GM12891 (cell line): ENCODE results near the gene FKBP7. TPM values are rescaled to one million over a fixed set of nuclear protein-coding genes. Genes with fewer than 3 reads are reported as not detected.
"Not testable (repeated sequence)": the region's sequence is repeated elsewhere in the genome, so short reads cannot be mapped to it uniquely, and the experiment has no call there.

Source experiments
- DNase-seq: peaks from one replicate; pipeline ENCODE4 v3.0.0; 2011; ENCODE audit warnings: low spot score; ENCODE audit not compliant: insufficient read length
- FAIRE-seq: peaks from 2 replicates; lab custom pipeline; 2011; peaks lifted over from hg19 to GRCh38; lab: Jason Lieb, UNC
- PAX5 ChIP-seq: IDR thresholded peaks from 2 replicates; pipeline ENCODE4 v1.6.1; 2011; ENCODE audit warnings: low read length, moderate library complexity, mild to moderate bottlenecking; ENCODE audit not compliant: insufficient read depth, severe bottlenecking
- POLR2A ChIP-seq: IDR thresholded peaks from 2 replicates; pipeline ENCODE4 v1.6.1; 2011; ENCODE audit warnings: low read depth, low read length, control low read depth
- POLR2AphosphoS5 ChIP-seq: IDR thresholded peaks from 2 replicates; pipeline ENCODE4 v1.6.1; 2011; ENCODE audit warnings: low read depth, low read length, control low read depth
- POU2F2 ChIP-seq: IDR thresholded peaks from 2 replicates; pipeline ENCODE4 v1.6.1; 2011; ENCODE audit warnings: low read depth, mild to moderate bottlenecking, control low read depth, low read length, moderate library complexity
- SPI1 ChIP-seq: IDR thresholded peaks from 2 replicates; pipeline ENCODE4 v1.6.1; 2011; ENCODE audit warnings: low read depth, low read length, control low read depth
- TAF1 ChIP-seq: IDR thresholded peaks from 2 replicates; pipeline ENCODE4 v1.6.1; 2011; ENCODE audit warnings: low read depth, low read length, control low read depth
- polyA plus RNA-seq: library from polyadenylated mRNA; unstranded; fragments of >200 nt; gene quantifications from one replicate; pipeline ENCODE4 v1.2.1, GENCODE V29; 2012; ENCODE audit warnings: low read depth, missing spikeins, inconsistent platforms; ENCODE audit not compliant: missing spikeins

Gene FKBP7
- polyA plus RNA-seq, result 3.7 TPM

GRCh38 chr2:178478439-178479274 lies at the start of gene FKBP7:
Gene FKBP7 (minus strand): TSS chr2:178478600. CDS start chr2:178478499, 101 bp downstream.
- FAIRE-seq (peak; percentile 97), DNase-seq (peak; percentile 51)
- no peak for TF ChIP-seq PAX5
- TF ChIP-seq POLR2AphosphoS5, result peak; percentile 58; the same call in 1 of the 2 replicates
- TF ChIP-seq TAF1, result peak; percentile 27
- peak; percentile 74 for TF ChIP-seq POLR2A

- no peak for TF ChIP-seq TAF1
- no peak for TF ChIP-seq PAX5
- TF ChIP-seq POLR2A, result no peak
- no peak for TF ChIP-seq SPI1
- TF ChIP-seq POU2F2, result no peak
- TF ChIP-seq POLR2AphosphoS5, result no peak
- FAIRE-seq, result peak; percentile 40
- DNase-seq, result no peak
Observed at GRCh38 chr2:178527592-178527991, 49.2 kb upstream of the FKBP7 start.

GRCh38 chr2:178526256-178526655 lies 47.9 kb upstream of the FKBP7 start:
- TF ChIP-seq POU2F2, result no peak
- TF ChIP-seq TAF1, result no peak
- no peak for TF ChIP-seq PAX5
- no peak for TF ChIP-seq POLR2AphosphoS5
- no peak for TF ChIP-seq POLR2A
- TF ChIP-seq SPI1, result no peak
- FAIRE-seq (no peak), DNase-seq (no peak)

- not testable (repeated sequence) for FAIRE-seq, DNase-seq
Observed at GRCh38 chr2:178525460-178525859, 47.1 kb upstream of the FKBP7 start.

- not testable (repeated sequence) for FAIRE-seq
Observed at GRCh38 chr2:178525010-178525409, 46.6 kb upstream of the FKBP7 start.

GRCh38 chr2:178523596-178524134 lies 45.3 kb upstream of the FKBP7 start:
- FAIRE-seq, result peak; percentile 76
- no peak for DNase-seq

More at GRCh38 chr2:178525010-178525409, 46.6 kb upstream of the FKBP7 start:
- DNase-seq, result not testable (repeated sequence)

GRCh38 chr2:178522950-178523595 lies 44.7 kb upstream of the FKBP7 start:
- peak; percentile 98 for FAIRE-seq
- TF ChIP-seq PAX5, result no peak
- TF ChIP-seq TAF1, result peak; percentile 91
- TF ChIP-seq POU2F2, result peak; percentile 66
- TF ChIP-seq POLR2A, result peak; percentile 87
- peak; percentile 14; the same call in 1 of the 2 replicates for TF ChIP-seq SPI1
- peak; percentile 94 for TF ChIP-seq POLR2AphosphoS5
- DNase-seq, result peak; percentile 44

More at GRCh38 chr2:178523596-178524134, 45.3 kb upstream of the FKBP7 start:
- no peak for TF ChIP-seq POLR2AphosphoS5

GRCh38 chr2:178521304-178522150 lies 43.1 kb upstream of the FKBP7 start:
- DNase-seq, result no peak
- peak; percentile 35 for FAIRE-seq
- TF ChIP-seq PAX5, result no peak
- TF ChIP-seq SPI1, result no peak
- TF ChIP-seq POLR2AphosphoS5, result no peak
- no peak for TF ChIP-seq POLR2A

GRCh38 chr2:178517496-178517895 lies 39.1 kb upstream of the FKBP7 start:
- TF ChIP-seq POU2F2 (no peak), POLR2A (no peak), SPI1 (no peak), PAX5 (no peak), TAF1 (no peak)
- no peak for FAIRE-seq

More at GRCh38 chr2:178517496-178517895, 39.1 kb upstream of the FKBP7 start:
- DNase-seq, result no peak
